Urothelium cell line (cell line): ENCODE measurements around the gene ARHGAP22.

Experiments
- DNase-seq: peaks from one replicate; pipeline ENCODE4 v3.0.0; 2011; ENCODE audit warnings: low spot score, mixed read lengths
- FAIRE-seq: peaks from 2 replicates; lab custom pipeline; 2011; peaks lifted over from hg19 to GRCh38; lab: Jason Lieb, UNC

The ARHGAP22 gene

GRCh38 chr10:48607356-48608278 is 2.7 kb upstream of the ARHGAP22 start:
- FAIRE-seq (no peak), DNase-seq (no peak)

DNA sequence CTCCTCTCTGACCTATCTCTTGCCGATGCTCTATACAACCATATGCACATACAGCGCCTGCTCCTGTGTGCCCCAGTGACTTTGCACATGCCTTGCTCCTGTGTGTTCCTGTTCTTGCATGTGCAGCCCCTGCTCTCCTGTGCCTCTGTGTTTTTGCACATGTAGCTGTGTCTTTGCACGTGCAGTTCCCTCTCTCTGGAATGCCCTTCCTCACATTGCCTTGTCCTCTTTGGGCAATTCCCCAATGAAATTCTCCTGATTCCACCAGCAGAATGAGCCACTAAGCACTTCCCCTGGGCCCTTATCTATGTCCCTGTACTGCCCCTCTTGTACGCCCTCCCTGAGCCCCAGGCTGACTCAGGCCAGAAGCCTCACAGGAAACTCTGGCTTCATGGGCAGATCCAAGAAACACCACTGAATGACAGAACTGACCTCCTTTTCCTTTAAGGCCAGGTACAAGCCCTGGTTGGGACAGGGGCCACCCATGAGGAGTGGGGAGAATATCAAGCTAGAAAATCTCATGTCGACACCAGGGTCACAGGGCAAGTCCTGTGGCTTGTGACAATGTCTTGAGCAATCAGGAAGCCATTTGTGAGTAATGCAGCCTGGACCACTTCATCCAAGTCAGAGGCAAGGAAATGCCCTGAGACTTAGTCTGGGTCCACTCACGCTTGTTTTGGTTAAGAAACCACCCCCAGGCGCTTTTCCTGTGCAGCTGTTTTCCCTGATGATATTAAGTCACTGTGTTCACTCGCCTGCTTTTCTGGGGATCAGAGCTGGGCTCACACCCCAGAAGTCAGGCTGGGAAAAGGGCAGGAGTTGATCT is 1.9 kb upstream of the ARHGAP22 start:
- DNase-seq (no peak), FAIRE-seq (no peak)

- FAIRE-seq (no peak), DNase-seq (no peak)
These were observed 1.1 kb upstream of the ARHGAP22 start for GRCh38 chr10:48605786-48606529.

DNA sequence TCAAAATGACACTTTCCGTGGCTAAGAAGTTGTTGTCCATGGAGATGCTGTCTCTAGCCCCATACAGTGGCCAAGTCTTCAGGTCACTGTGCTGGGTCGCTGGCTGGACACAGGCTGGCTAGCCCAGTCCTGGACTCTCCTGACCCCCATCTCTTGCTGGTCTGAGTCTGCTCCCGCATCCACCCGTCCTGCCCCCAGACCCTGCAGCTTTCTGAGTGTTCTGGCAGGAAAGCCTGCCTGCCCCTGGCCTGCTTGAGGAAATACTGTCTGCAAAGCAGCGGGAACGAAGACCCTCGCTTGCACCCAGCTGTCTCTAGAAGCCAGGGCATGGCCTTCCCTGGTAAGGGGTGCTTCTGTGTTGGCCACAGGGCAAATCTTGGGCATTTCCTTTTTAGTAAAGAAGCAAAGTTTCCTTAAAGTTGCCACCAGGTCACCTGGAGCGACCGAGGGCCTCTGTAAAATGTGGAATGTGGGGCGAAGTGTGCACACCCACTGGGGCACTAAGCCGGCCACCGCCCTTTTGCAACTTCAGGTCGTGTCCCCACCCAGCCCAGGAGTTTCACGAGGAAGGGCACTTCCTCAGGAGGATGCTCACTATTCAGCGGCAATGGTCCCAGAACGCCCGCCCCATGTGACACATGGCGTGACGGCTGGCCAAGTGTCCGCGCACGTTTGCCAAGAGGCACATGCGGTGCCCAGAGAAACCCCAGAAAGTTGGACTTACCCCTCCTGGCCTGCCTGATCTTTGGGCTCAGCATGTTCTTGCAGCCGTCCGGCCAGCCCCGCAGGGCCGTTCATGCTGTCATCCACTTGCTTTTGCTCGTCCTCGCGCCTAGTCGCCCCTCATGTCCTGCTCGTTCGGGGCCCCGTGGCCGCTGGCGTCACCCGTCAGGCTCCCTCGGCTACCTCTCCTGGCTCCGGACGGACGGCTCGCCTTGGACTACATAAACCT is 558 bp downstream of the ARHGAP22 start:
- FAIRE-seq (no peak), DNase-seq (peak; percentile 47)

GRCh38 chr10:48603421-48604038 is 1.3 kb downstream of the ARHGAP22 start:
- no peak for DNase-seq
- no peak for FAIRE-seq

GRCh38 chr10:48602401-48603135 is 2.3 kb downstream of the ARHGAP22 start:
- FAIRE-seq (no peak), DNase-seq (no peak)

- no peak for DNase-seq
These were observed 3.1 kb downstream of the ARHGAP22 start for GRCh38 chr10:48601789-48602188.

GRCh38 chr10:48600645-48601505 is 4.0 kb downstream of the ARHGAP22 start:
- FAIRE-seq (no peak), DNase-seq (no peak)

More at GRCh38 chr10:48601789-48602188, 3.1 kb downstream of the ARHGAP22 start:
- no peak for FAIRE-seq

GRCh38 chr10:48599830-48600134 is 5.1 kb downstream of the ARHGAP22 start:
- DNase-seq (no peak), FAIRE-seq (no peak)

GRCh38 chr10:48598936-48599829 is 5.7 kb downstream of the ARHGAP22 start:
- DNase-seq (no peak), FAIRE-seq (no peak)

- DNase-seq = no peak
- FAIRE-seq = peak; percentile 76
These were observed 6.5 kb downstream of the ARHGAP22 start for GRCh38 chr10:48598243-48598935.

- DNase-seq = no peak
- no peak for FAIRE-seq
These were observed 9.3 kb downstream of the ARHGAP22 start for GRCh38 chr10:48595539-48595932.

DNA sequence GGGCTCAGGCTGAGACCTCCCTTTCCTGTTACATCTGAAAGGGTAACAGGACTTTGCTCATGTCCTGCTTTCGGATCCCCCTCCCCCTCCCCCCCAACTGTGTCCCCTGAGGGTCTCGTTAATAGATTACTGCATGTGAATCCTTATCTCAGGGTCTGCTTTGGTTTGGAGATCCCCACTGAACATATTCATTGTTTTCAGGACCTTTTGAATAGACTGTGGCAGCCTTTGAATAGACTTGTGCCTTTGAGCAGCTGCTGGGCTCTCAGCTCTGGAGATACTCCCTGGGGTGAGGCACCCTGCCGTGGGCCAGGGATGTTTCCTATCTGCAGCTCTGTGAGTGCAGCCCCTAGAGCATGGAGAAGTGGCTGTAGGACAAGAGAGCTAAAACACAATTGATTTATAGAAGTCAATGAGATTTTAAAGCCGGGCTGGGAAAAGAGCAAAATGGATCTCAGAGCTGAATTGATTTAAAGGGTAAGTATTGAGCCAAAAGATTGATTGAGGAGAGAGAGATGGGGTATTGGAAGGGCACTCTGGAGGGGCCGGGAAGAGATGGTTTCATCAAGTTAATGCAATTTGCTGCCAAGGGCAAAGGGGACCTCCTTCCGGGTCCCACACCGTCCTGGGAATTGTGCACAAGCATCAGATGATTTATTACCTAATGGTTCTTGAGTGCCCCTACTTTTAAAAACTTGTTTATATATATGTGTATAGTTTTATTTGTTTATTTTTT is 9.9 kb downstream of the ARHGAP22 start:
- DNase-seq (no peak), FAIRE-seq (no peak)

GRCh38 chr10:48594371-48594770 is 10.5 kb downstream of the ARHGAP22 start:
- DNase-seq (no peak), FAIRE-seq (no peak)

DNA sequence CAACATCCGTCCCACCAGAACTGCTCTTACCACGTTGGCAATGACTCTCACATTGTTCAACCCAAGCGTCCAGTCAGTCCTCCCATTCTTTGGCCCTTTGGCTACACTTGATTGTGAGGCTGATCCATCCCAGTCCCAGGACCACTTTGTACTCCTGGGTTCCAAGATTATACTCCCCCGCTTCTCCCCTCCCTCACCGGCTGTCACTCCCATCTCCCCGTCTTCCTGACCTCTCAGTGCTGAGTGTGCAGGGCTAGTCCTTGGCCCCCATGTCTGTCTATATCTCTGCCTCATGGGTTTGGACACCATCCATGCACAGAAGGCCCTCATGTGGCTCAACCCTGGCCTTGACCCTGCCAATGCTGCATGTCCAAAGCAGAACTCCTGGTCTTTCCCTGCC is 12.5 kb downstream of the ARHGAP22 start:
- DNase-seq = no peak
- no peak for FAIRE-seq

DNA sequence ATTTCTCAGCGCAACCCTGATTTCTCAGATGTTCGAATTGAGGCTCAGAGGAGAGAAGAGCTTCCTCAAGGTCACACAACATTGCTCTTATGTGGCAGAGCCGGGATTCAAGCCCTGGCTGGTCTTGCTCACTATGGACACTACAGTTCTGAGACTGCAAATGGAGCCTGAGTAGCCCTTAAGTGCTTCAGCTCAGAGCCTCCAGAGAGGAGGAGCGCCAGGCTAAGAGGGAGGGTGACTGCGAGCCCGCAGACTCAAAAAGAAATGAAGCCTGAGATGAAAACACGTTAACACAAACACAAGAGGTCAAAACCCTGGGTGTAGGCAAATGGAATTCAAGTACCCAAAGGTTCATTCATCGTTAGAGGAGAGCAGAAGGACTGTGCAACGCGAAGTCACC is 13.9 kb downstream of the ARHGAP22 start:
- FAIRE-seq (no peak), DNase-seq (no peak)
